Measurements from ENCODE around the gene ST3GAL3. TPM values are rescaled to one million over a fixed set of nuclear protein-coding genes. Genes with fewer than 3 reads are reported as not detected.

ST3GAL3 gene
- total and polyA plus RNA-seq, 3 experiments from 2014 or later: 9.7 to 10.1 (median 9.7) TPM

DNA sequence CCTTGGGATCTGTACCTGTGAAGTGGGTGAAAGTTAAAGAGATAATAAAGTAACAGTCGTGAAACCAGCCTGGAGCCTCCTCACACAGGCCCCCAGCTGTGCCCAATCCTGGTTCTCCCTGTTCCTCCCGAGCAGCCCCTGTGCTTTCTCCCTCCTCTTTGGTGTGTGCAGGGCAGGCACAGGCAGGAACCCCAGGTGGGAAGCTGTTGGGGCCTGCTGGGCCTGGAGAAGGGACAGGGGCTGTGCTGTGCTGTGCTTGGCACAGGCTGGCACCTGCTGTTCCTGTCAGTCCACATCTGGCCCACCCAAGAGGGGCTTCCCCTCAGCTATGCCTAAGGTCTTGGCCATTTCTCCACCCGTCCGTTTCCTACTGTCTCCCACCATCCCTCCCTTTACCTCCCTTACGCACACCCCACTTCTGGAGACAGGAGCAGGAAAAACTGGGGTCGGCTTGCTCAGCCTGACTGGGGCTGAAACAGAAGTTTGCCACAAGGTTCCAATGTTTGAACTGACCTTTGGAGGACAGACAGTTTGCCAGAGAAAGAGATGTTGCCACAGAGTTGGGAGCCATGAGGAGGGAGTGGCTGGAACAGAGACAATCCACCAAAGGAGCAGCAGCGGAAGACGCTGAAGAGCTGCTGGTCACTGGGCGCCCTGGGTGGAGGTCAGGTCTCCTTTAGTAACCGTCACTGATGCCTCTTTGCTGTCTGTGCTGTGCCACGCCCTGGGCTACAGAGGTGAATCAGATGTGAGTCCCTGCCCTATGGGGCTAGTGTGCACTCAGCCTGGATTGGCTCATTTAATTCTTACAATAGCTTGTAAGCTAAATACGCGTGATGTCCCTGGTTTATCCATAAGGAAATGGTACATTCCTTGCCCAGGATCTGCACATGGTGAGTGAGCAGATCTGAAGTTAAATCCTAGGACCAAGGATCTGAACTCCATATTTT is 207.5 kb downstream of the ST3GAL3 start:
- H3K36me3 Mint-ChIP-seq: peaks cover 4 to 16% (median 5%) of the 10 kb centered on the region in 3 donors
- H3K9me3 Mint-ChIP-seq: no peaks in the 10 kb centered on the region
- peaks cover 0 to 4% (median 2%) of the 10 kb centered on the region in 3 donors for H3K4me1 Mint-ChIP-seq
- no peaks in the 10 kb centered on the region for H3K27me3 Mint-ChIP-seq
- H3K9me3 ChIP-seq (ENCODE audit: low read length): no peaks in the 10 kb centered on the region
- no peaks in the 10 kb centered on the region for H3K36me3 ChIP-seq (ENCODE audit: insufficient read depth, low read length)
- ChIA-PET POLR2A (no interaction called here), CTCF (no interaction called here)
- H3K4me3 Mint-ChIP-seq: no peak overlapping the region
- no peaks in the 10 kb centered on the region for H3K27me3 ChIP-seq (ENCODE audit: insufficient read depth, low read length, poor library complexity, severe bottlenecking)
- H3K27ac Mint-ChIP-seq: no peak overlapping the region
- no peaks in the 10 kb centered on the region for H3K4me1 ChIP-seq (ENCODE audit: insufficient read depth, low read length)
- H3K27ac ChIP-seq (ENCODE audit: low read depth, low read length): no peak overlapping the region
- H3K4me3 ChIP-seq (ENCODE audit: low read length): no peak overlapping the region
- no peak for DNase-seq

DNA sequence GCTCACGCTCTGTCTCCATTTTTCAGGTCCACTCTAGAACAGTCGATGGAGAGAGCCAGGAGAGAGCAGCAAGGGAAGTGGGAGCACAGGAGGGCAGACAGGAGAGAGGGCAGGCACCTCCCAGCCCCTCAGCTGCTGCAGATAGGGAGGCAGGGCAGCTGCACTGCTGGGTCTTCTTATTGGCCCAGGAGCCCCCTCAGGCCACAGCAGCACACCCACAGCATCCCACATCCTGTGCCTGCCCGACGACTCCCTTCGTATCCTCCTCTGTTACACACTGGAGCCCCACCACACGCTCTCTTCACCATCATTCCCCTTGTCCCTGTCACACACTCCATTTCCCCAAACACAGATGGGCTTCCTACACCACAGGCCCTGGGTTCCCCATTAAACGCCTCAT is 212.6 kb downstream of the ST3GAL3 start:
- POLR2A ChIA-PET: no interaction called here
- Histone ChIP-seq H3K36me3 (ENCODE audit: insufficient read depth, low read length) (no peaks in the 10 kb centered on the region), H3K4me3 (ENCODE audit: low read length) (no peak overlapping the region), H3K4me1 (ENCODE audit: insufficient read depth, low read length) (no peaks in the 10 kb centered on the region), H3K27ac (ENCODE audit: low read depth, low read length) (no peak overlapping the region), H3K9me3 (ENCODE audit: low read length) (no peaks in the 10 kb centered on the region), H3K27me3 (ENCODE audit: insufficient read depth, low read length, poor library complexity, severe bottlenecking) (no peaks in the 10 kb centered on the region)
- H3K9me3 Mint-ChIP-seq: no peaks in the 10 kb centered on the region
- no peaks in the 10 kb centered on the region for H3K27me3 Mint-ChIP-seq
- peak overlapping the region in 1 of 8 donors; percentile 89 for H3K27ac Mint-ChIP-seq
- peaks cover 0 to 4% (median 2%) of the 10 kb centered on the region in 3 donors for H3K4me1 Mint-ChIP-seq
- DNase-seq: no peak
- peaks cover 0 to 18% (median 8%) of the 10 kb centered on the region in 3 donors for H3K36me3 Mint-ChIP-seq
- no peak overlapping the region for H3K4me3 Mint-ChIP-seq
- CTCF ChIA-PET: interaction anchor here (1.3 kb wide), 1 partner anchor 15 kb away, joined by 4 read pairs; no protein-coding TSS in a partner anchor

DNA sequence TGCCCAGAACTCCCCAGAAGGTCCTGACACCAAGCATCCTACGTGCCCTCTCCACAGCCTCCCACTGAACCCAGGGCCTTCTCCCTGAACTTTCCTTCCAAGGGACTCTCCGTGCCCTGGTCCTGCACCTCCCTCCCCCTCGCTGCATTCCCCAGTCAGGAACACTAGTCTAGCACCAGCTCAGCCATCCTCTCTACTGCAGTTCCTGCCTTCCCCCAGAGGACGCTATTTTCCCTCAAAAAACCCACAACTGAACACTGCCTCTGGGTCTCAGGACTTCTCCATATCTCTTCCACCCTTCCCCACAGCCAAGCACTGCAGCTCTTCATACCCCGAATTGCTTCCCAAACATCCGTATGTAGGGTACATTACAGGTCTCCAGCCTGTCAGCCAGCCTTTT is 213.7 kb downstream of the ST3GAL3 start:
- Histone ChIP-seq H3K9me3 (ENCODE audit: low read length) (no peaks in the 10 kb centered on the region), H3K27me3 (ENCODE audit: insufficient read depth, low read length, poor library complexity, severe bottlenecking) (no peaks in the 10 kb centered on the region), H3K4me3 (ENCODE audit: low read length) (no peak overlapping the region), H3K27ac (ENCODE audit: low read depth, low read length) (no peak overlapping the region), H3K36me3 (ENCODE audit: insufficient read depth, low read length) (no peaks in the 10 kb centered on the region), H3K4me1 (ENCODE audit: insufficient read depth, low read length) (no peaks in the 10 kb centered on the region)
- H3K27me3 Mint-ChIP-seq: no peaks in the 10 kb centered on the region
- ChIA-PET CTCF (no interaction called here), POLR2A (no interaction called here)
- H3K4me1 Mint-ChIP-seq: peaks cover 0 to 4% (median 2%) of the 10 kb centered on the region in 3 donors
- no peak for DNase-seq
- peak overlapping the region in 1 of 8 donors; percentile 78 for H3K27ac Mint-ChIP-seq
- peaks cover 0 to 26% (median 16%) of the 10 kb centered on the region in 3 donors for H3K36me3 Mint-ChIP-seq
- no peak overlapping the region for H3K4me3 Mint-ChIP-seq
- H3K9me3 Mint-ChIP-seq: no peaks in the 10 kb centered on the region

DNA sequence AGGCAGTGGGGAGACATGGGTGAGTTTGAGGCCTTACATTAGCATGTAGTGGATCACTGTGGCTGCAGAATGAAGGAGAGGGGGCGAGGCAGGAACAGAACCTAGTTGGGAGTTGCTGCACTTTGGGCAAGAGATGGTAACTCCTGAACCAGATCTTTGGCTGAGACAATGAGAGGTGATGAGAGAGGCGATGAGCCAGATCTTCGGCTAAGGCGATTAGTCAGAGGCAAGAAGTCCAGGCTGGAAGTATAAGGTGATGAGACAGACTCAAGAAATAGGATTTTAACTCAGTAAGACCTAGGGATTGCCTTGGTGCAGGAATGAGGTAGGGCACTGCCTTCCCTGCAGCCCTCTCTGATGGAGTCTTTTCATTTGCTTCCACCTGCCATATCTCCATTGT is 217.2 kb downstream of the ST3GAL3 start:
- Histone ChIP-seq H3K4me1 (ENCODE audit: insufficient read depth, low read length) (no peaks in the 10 kb centered on the region), H3K36me3 (ENCODE audit: insufficient read depth, low read length) (no peaks in the 10 kb centered on the region), H3K9me3 (ENCODE audit: low read length) (no peaks in the 10 kb centered on the region), H3K27ac (ENCODE audit: low read depth, low read length) (no peak overlapping the region), H3K4me3 (ENCODE audit: low read length) (no peak overlapping the region), H3K27me3 (ENCODE audit: insufficient read depth, low read length, poor library complexity, severe bottlenecking) (no peaks in the 10 kb centered on the region)
- peaks cover 0 to 31% (median 16%) of the 10 kb centered on the region in 3 donors for H3K36me3 Mint-ChIP-seq
- peaks cover 0 to 3% of the 10 kb centered on the region in 2 donors for H3K27me3 Mint-ChIP-seq
- peak overlapping the region in 1 of 8 donors; percentile 69 for H3K27ac Mint-ChIP-seq
- CTCF ChIA-PET: interaction anchor here (1.2 kb wide), 1 partner anchor 11 kb away, joined by 3 read pairs; no protein-coding TSS in a partner anchor
- DNase-seq: no peak
- H3K4me1 Mint-ChIP-seq: peaks cover 0 to under 1% (median 0%) of the 10 kb centered on the region in 3 donors
- POLR2A ChIA-PET: no interaction called here
- no peaks in the 10 kb centered on the region for H3K9me3 Mint-ChIP-seq
- no peak overlapping the region for H3K4me3 Mint-ChIP-seq

DNA sequence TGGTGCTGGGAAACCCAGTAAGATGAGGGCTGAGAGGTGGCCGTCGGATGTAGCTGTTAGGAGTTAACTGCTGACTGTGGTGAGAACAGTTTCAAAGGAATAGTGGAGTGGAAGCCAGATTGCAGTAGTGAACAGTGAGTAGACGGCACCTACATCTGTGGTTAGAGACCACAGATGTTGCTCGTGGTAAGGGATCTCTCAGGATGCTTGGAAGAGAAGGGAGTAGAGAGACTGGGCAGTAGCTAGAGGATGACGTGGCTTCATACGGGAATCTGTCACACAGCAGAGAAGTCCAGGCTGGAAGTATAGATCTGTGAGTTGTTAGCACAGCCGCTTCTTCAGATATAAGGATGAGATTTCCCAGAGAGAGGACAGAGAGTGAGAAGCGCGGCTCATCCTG is 218.5 kb downstream of the ST3GAL3 start:
- no peak for DNase-seq
- Histone ChIP-seq H3K9me3 (ENCODE audit: low read length) (no peaks in the 10 kb centered on the region), H3K4me1 (ENCODE audit: insufficient read depth, low read length) (no peaks in the 10 kb centered on the region), H3K27ac (ENCODE audit: low read depth, low read length) (no peak overlapping the region), H3K36me3 (ENCODE audit: insufficient read depth, low read length) (no peaks in the 10 kb centered on the region), H3K27me3 (ENCODE audit: insufficient read depth, low read length, poor library complexity, severe bottlenecking) (no peaks in the 10 kb centered on the region), H3K4me3 (ENCODE audit: low read length) (no peak overlapping the region)
- Mint-ChIP-seq H3K4me3 (no peak overlapping the region), H3K4me1 (no peaks in the 10 kb centered on the region), H3K9me3 (no peaks in the 10 kb centered on the region), H3K27ac (peak overlapping the region in 1 of 8 donors; percentile 4), H3K27me3 (peaks cover 0 to 3% of the 10 kb centered on the region in 2 donors), H3K36me3 (peaks cover 0 to 31% (median 16%) of the 10 kb centered on the region in 3 donors)
- POLR2A ChIA-PET: no interaction called here
- CTCF ChIA-PET: interaction anchor here (1.9 kb wide), 1 partner anchor 9 kb away, joined by 11 read pairs; no protein-coding TSS in a partner anchor

DNA sequence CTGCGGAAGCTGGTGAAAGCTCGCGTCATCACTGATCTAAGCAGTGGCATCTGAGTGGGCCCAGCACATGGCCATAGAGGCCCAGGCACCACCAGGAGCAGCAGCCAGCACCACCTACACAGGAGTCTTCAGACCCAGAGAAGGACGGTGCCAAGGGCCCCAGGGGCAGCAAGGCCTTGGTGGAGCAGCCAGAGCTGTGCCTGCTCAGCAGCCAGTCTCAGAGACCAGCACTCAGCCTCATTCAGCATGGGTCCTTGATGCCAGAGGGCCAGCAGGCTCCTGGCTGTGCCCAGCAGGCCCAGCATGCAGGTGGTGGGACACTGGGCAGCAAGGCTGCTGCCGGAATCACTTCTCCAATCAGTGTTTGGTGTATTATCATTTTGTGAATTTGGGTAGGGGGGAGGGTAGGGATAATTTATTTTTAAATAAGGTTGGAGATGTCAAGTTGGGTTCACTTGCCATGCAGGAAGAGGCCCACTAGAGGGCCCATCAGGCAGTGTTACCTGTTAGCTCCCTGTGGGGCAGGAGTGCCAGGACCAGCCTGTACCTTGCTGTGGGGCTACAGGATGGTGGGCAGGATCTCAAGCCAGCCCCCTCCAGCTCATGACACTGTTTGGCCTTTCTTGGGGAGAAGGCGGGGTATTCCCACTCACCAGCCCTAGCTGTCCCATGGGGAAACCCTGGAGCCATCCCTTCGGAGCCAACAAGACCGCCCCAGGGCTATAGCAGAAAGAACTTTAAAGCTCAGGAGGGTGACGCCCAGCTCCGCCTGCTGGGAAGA is 223.0 kb downstream of the ST3GAL3 start:
- H3K4me1 ChIP-seq (ENCODE audit: insufficient read depth, low read length): no peaks in the 10 kb centered on the region
- no peaks in the 10 kb centered on the region for H3K9me3 Mint-ChIP-seq
- no peak overlapping the region for H3K27ac Mint-ChIP-seq
- H3K4me1 Mint-ChIP-seq: peaks cover 6 to 15% (median 8%) of the 10 kb centered on the region in 3 donors
- POLR2A ChIA-PET: no interaction called here
- no peak overlapping the region for H3K4me3 Mint-ChIP-seq
- no peak for DNase-seq
- H3K27me3 ChIP-seq (ENCODE audit: insufficient read depth, low read length, poor library complexity, severe bottlenecking): peaks cover 16% of the 10 kb centered on the region
- H3K36me3 ChIP-seq (ENCODE audit: insufficient read depth, low read length): no peaks in the 10 kb centered on the region
- H3K27me3 Mint-ChIP-seq: peaks cover 19 to 26% of the 10 kb centered on the region in 2 donors
- no peak overlapping the region for H3K27ac ChIP-seq (ENCODE audit: low read depth, low read length)
- peaks cover 0 to 15% (median 7%) of the 10 kb centered on the region in 3 donors for H3K36me3 Mint-ChIP-seq
- CTCF ChIA-PET: interaction anchor here (0.9 to 1.2 kb wide), 4 partner anchors 15 to 400 kb away, joined by 3 to 4 read pairs (median 3); no protein-coding TSS in a partner anchor
- H3K9me3 ChIP-seq (ENCODE audit: low read length): no peaks in the 10 kb centered on the region
- no peak overlapping the region for H3K4me3 ChIP-seq (ENCODE audit: low read length)

DNA sequence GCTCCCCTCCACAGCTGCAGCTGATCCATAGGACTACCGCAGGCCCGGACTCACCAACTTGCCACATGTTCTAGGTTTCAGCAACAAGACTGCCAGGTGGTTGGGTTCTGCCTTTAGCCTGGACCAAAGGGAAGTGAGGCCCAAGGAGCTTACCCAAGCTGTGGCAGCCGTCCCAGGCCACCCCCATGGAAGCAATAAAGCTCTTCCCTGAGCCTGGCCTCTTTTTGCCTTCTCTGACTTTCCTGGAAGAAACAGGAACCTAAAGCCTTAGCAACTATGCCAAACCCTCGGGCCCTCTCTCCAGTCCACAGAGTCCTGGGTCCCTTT is 223.6 kb downstream of the ST3GAL3 start:
- H3K36me3 ChIP-seq (ENCODE audit: insufficient read depth, low read length): no peaks in the 10 kb centered on the region
- H3K27me3 ChIP-seq (ENCODE audit: insufficient read depth, low read length, poor library complexity, severe bottlenecking): peaks cover 21% of the 10 kb centered on the region
- Mint-ChIP-seq H3K27me3 (peaks cover 22 to 29% of the 10 kb centered on the region in 2 donors), H3K4me1 (peaks cover 6 to 18% (median 11%) of the 10 kb centered on the region in 3 donors), H3K27ac (no peak overlapping the region), H3K9me3 (no peaks in the 10 kb centered on the region), H3K4me3 (no peak overlapping the region), H3K36me3 (peaks cover 0 to 9% (median 1%) of the 10 kb centered on the region in 3 donors)
- ChIA-PET CTCF (interaction anchor here (0.9 to 1.2 kb wide), 3 partner anchors 105 to 401 kb away, joined by 3 to 4 read pairs (median 3); no protein-coding TSS in a partner anchor), POLR2A (no interaction called here)
- no peak for DNase-seq
- H3K27ac ChIP-seq (ENCODE audit: low read depth, low read length): no peak overlapping the region
- H3K9me3 ChIP-seq (ENCODE audit: low read length): no peaks in the 10 kb centered on the region
- no peak overlapping the region for H3K4me3 ChIP-seq (ENCODE audit: low read length)
- no peaks in the 10 kb centered on the region for H3K4me1 ChIP-seq (ENCODE audit: insufficient read depth, low read length)
